WTC11 (cell line): ENCODE data around the gene TMPRSS3. TPM values are rescaled to one million over a fixed set of nuclear protein-coding genes. Genes with fewer than 3 reads are reported as not detected.

Source experiments
- ATAC-seq: fragments of 200-7000 bp; cut with Tn5 transposase; 2 replicates; pipeline ENCODE4 v1.10.0; 2021; ENCODE audit warnings: mild to moderate bottlenecking, moderate library complexity
- CTCF ChIA-PET: fragments of 300-600 bp; sonication (Branson Sonifier 250); formaldehyde crosslinking; loops from one replicate; lab custom pipeline; 2021; ENCODE audit warnings: antibody characterized with exemption; lab: Charles Lee
- POLR2A ChIA-PET: fragments of 350-600 bp; sonication (Branson Sonifier 250); formaldehyde crosslinking; loops from one replicate; lab custom pipeline; 2021; ENCODE audit warnings: antibody characterized with exemption; lab: Charles Lee
- DNase-seq: peaks from one replicate; pipeline ENCODE4 v3.0.0; 2021; ENCODE audit warnings: low spot score
- H3K27ac Mint-ChIP-seq: 2 replicates; pipeline ENCODE4 v1.8.0; 2021; ENCODE audit warnings: mixed read lengths
- H3K27me3 Mint-ChIP-seq: 2 replicates; pipeline ENCODE4 v1.8.0; 2021; ENCODE audit warnings: low read depth, mild to moderate bottlenecking, moderate library complexity, mixed read lengths
- H3K36me3 Mint-ChIP-seq: 2 replicates; pipeline ENCODE4 v1.8.0; 2021; ENCODE audit warnings: mixed read lengths
- H3K4me1 Mint-ChIP-seq: 2 replicates; pipeline ENCODE4 v1.8.0; 2022; ENCODE audit warnings: mixed read lengths
- H3K4me3 Mint-ChIP-seq: 2 replicates; pipeline ENCODE4 v1.8.0; 2021; ENCODE audit warnings: mild to moderate bottlenecking, moderate library complexity, mixed read lengths
- H3K9me3 Mint-ChIP-seq: 2 replicates; pipeline ENCODE4 v1.8.0; 2021; ENCODE audit warnings: mixed read lengths
- ESRRA ChIP-seq: sonication (generic); formaldehyde crosslinking; IDR thresholded peaks from 2 replicates; pipeline ENCODE4 v1.8.1; 2022; ENCODE audit warnings: mild to moderate bottlenecking, missing genetic modification reagents, borderline replicate concordance
- FOXK1 ChIP-seq: sonication (generic); formaldehyde crosslinking; IDR thresholded peaks from 2 replicates; pipeline ENCODE4 v1.8.0; 2022; ENCODE audit warnings: mild to moderate bottlenecking, moderate library complexity, missing genetic modification reagents
- GABPB1 ChIP-seq: sonication (generic); formaldehyde crosslinking; IDR thresholded peaks from 2 replicates; pipeline ENCODE4 v1.8.1; 2023; ENCODE audit warnings: mild to moderate bottlenecking, missing genetic modification reagents
- JAZF1 ChIP-seq: fragments of 250-450 bp; sonication (Bioruptor Pico); IDR thresholded peaks from 2 replicates; pipeline ENCODE4 v1.9.0; 2021; ENCODE audit warnings: moderate library complexity, mild to moderate bottlenecking, inconsistent platforms
- MXD4 ChIP-seq: fragments of 250-450 bp; sonication (Bioruptor Pico); IDR thresholded peaks from 2 replicates; pipeline ENCODE4 v1.8.0; 2021; ENCODE audit warnings: mild to moderate bottlenecking, moderate library complexity, borderline replicate concordance
- MYBL2 ChIP-seq: sonication (generic); formaldehyde crosslinking; IDR thresholded peaks from 2 replicates; pipeline ENCODE4 v1.8.1; 2023; ENCODE audit warnings: mild to moderate bottlenecking, moderate library complexity, missing genetic modification reagents
- NFE2L1 ChIP-seq: sonication (generic); formaldehyde crosslinking; IDR thresholded peaks from 2 replicates; pipeline ENCODE4 v1.8.1; 2023; ENCODE audit warnings: missing genetic modification reagents
- PRRX2 ChIP-seq: fragments of 250-450 bp; sonication (Bioruptor Pico); IDR thresholded peaks from 2 replicates; pipeline ENCODE4 v1.8.0; 2021; ENCODE audit warnings: mild to moderate bottlenecking
- SMAD3 ChIP-seq: sonication (generic); formaldehyde crosslinking; IDR thresholded peaks from 2 replicates; pipeline ENCODE4 v1.8.0; 2022; ENCODE audit warnings: missing genetic modification reagents, mild to moderate bottlenecking, borderline replicate concordance
- SMAD4 ChIP-seq: sonication (generic); formaldehyde crosslinking; IDR thresholded peaks from 2 replicates; pipeline ENCODE4 v1.8.0; 2022; ENCODE audit warnings: mild to moderate bottlenecking, missing genetic modification reagents
- SOX15 ChIP-seq: fragments of 250-450 bp; sonication (Bioruptor Pico); IDR thresholded peaks from 2 replicates; pipeline ENCODE4 v1.9.0; 2021; ENCODE audit warnings: mild to moderate bottlenecking
- TEAD1 ChIP-seq: sonication (generic); formaldehyde crosslinking; IDR thresholded peaks from 2 replicates; pipeline ENCODE4 v1.8.0; 2022; ENCODE audit warnings: mild to moderate bottlenecking, missing genetic modification reagents
- TEAD4 ChIP-seq: sonication (generic); formaldehyde crosslinking; IDR thresholded peaks from 2 replicates; pipeline ENCODE4 v1.8.0; 2022; ENCODE audit warnings: mild to moderate bottlenecking, missing genetic modification reagents
- ZNF138 ChIP-seq: sonication (generic); formaldehyde crosslinking; conservative IDR thresholded peaks from 2 replicates; pipeline ENCODE4 v1.8.1; 2022; ENCODE audit warnings: mild to moderate bottlenecking, moderate library complexity, missing genetic modification reagents
- ZNF219 ChIP-seq: sonication (generic); formaldehyde crosslinking; IDR thresholded peaks from 2 replicates; pipeline ENCODE4 v1.8.0; 2023; ENCODE audit warnings: missing genetic modification reagents, mild to moderate bottlenecking, borderline replicate concordance
- ZNF232 ChIP-seq: sonication (generic); formaldehyde crosslinking; IDR thresholded peaks from 2 replicates; pipeline ENCODE4 v1.8.0; 2022; ENCODE audit warnings: mild to moderate bottlenecking, missing genetic modification reagents
- total RNA-seq: library from RNA; stranded (reverse); gene quantifications from 3 replicates; pipeline ENCODE4 v1.2.3, GENCODE V29; 2021
- TF ChIP-seq, protein P1 (sequence below): sonication (generic); formaldehyde crosslinking; IDR thresholded peaks from 2 replicates; pipeline ENCODE4 v1.8.0; 2022; ENCODE audit warnings: mild to moderate bottlenecking, missing genetic modification reagents
- TF ChIP-seq, protein P2 (sequence below): sonication (generic); formaldehyde crosslinking; IDR thresholded peaks from 2 replicates; pipeline ENCODE4 v1.8.1; 2023; ENCODE audit warnings: mild to moderate bottlenecking, missing genetic modification reagents, moderate library complexity
- TF ChIP-seq, protein P3 (sequence below): sonication (generic); formaldehyde crosslinking; IDR thresholded peaks from 2 replicates; pipeline ENCODE4 v1.8.0; 2022; ENCODE audit warnings: mild to moderate bottlenecking, missing genetic modification reagents
- TF ChIP-seq, protein P4 (sequence below): fragments of 200-600 bp; IDR thresholded peaks from 2 replicates; pipeline ENCODE4 v1.8.0; 2022; ENCODE audit warnings: antibody characterized with exemption
- TF ChIP-seq, protein P5 (sequence below): sonication (generic); formaldehyde crosslinking; IDR thresholded peaks from 2 replicates; pipeline ENCODE4 v1.8.1; 2022; ENCODE audit warnings: mild to moderate bottlenecking, moderate library complexity, missing genetic modification reagents
- TF ChIP-seq, protein P6 (sequence below): sonication (generic); formaldehyde crosslinking; IDR thresholded peaks from 2 replicates; pipeline ENCODE4 v1.8.0; 2023; ENCODE audit warnings: missing genetic modification reagents
- TF ChIP-seq, protein P7 (sequence below): fragments of 250-450 bp; sonication (Bioruptor Pico); IDR thresholded peaks from 2 replicates; pipeline ENCODE4 v1.9.0; 2021; ENCODE audit warnings: mild to moderate bottlenecking
- TF ChIP-seq, protein P8 (sequence below): sonication (generic); formaldehyde crosslinking; IDR thresholded peaks from 2 replicates; pipeline ENCODE4 v1.8.0; 2023; ENCODE audit warnings: missing genetic modification reagents, mild to moderate bottlenecking, borderline replicate concordance

The TMPRSS3 gene
- total RNA-seq, 1 experiment from 2014 or later, result 0.39 TPM

DNA sequence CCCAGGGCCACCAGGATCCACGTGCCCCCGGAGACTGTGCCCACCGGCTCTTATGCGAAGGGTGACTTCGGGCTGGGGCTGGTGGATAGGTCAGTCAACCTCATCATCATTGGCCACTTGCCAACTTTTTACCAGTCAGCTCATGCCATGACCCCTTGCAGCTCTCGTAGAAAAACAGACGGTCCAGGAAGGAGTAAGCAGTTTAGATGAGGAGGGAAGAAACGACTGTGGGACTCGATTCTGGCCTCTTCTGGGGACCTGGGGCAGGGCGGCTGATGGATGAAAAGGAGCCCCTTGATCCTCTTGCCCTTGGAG lies 48.9 kb upstream of the TMPRSS3 start:
- CTCF ChIA-PET, result interaction anchor here (0.6 to 3.0 kb wide), 2 partner anchors 63 to 84 kb away, joined by 3 to 9 read pairs; no protein-coding TSS in a partner anchor
- H3K27me3 Mint-ChIP-seq, result no peaks in the 10 kb centered on the region; the same call in 1 of the 2 replicates
- no peak overlapping the region for H3K4me3 Mint-ChIP-seq

DNA sequence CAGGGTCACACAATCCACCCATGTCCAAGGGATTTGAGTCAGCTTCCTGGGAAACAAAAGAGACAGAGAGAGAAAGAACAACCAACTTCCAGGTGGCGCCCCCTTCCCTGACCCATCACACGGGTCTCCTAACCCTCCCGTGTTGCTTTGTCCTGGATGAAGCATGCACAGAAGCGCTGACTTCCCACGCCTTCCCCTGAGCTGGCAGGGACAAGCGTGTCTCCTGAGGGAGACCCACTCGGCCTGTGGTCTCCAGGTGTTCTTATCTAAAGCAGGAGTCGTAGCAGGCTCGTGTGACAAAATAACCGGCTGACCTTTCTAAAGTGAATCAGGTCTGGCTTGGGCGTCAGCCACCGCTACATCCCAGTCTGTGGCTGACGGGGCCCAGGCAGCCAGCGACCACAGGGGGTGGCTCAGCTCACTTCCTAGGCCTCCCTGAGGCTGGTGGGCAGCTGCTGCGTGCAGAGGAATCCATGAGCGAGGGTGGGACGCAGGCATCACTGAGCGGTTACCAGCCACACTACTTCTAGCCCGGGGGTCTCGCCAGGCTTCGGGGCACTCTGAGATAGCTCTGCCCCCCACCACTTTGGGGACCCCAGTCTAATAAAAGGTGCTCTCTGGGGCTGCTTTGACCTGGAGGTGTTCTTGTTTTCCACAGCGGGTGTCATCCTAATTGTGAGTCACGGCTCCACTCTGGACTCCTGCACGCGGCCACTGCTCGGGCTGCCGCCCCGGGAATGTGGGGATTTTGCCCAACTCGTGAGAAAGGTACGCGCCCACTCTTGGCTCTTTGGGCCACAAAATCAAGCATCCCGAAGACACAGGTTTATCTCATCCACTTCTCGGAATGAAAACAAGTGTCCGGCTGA lies 48.3 kb upstream of the TMPRSS3 start:
- Mint-ChIP-seq H3K4me3 (no peak overlapping the region), H3K27ac (no peak overlapping the region), H3K27me3 (no peaks in the 10 kb centered on the region; the same call in 1 of the 2 replicates), H3K9me3 (no peaks in the 10 kb centered on the region), H3K36me3 (no peaks in the 10 kb centered on the region), H3K4me1 (no peaks in the 10 kb centered on the region)
- ATAC-seq (no peak), DNase-seq (no peak)
- CTCF ChIA-PET, result interaction anchor here (0.6 to 3.0 kb wide), 3 partner anchors 63 to 104 kb away, joined by 3 to 9 read pairs (median 8); no protein-coding TSS in a partner anchor
- POLR2A ChIA-PET, result no interaction called here
- no peak for TF ChIP-seq JAZF1 (CRISPR knock-in tag)
- TF ChIP-seq, protein P1, sequence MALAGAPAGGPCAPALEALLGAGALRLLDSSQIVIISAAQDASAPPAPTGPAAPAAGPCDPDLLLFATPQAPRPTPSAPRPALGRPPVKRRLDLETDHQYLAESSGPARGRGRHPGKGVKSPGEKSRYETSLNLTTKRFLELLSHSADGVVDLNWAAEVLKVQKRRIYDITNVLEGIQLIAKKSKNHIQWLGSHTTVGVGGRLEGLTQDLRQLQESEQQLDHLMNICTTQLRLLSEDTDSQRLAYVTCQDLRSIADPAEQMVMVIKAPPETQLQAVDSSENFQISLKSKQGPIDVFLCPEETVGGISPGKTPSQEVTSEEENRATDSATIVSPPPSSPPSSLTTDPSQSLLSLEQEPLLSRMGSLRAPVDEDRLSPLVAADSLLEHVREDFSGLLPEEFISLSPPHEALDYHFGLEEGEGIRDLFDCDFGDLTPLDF (CRISPR knock-in tag), result no peak
- no peak for TF ChIP-seq SMAD4 (CRISPR knock-in tag)
- TF ChIP-seq, protein P2, sequence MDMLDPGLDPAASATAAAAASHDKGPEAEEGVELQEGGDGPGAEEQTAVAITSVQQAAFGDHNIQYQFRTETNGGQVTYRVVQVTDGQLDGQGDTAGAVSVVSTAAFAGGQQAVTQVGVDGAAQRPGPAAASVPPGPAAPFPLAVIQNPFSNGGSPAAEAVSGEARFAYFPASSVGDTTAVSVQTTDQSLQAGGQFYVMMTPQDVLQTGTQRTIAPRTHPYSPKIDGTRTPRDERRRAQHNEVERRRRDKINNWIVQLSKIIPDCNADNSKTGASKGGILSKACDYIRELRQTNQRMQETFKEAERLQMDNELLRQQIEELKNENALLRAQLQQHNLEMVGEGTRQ (CRISPR knock-in tag), result no peak
- TF ChIP-seq NFE2L1 (CRISPR knock-in tag), result no peak
- no peak for TF ChIP-seq ZNF232
- TF ChIP-seq PRRX2, result no peak
- TF ChIP-seq ESRRA (CRISPR knock-in tag), result no peak
- TF ChIP-seq, protein P3, sequence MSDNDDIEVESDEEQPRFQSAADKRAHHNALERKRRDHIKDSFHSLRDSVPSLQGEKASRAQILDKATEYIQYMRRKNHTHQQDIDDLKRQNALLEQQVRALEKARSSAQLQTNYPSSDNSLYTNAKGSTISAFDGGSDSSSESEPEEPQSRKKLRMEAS (CRISPR knock-in tag), result no peak
- TF ChIP-seq, protein P4, sequence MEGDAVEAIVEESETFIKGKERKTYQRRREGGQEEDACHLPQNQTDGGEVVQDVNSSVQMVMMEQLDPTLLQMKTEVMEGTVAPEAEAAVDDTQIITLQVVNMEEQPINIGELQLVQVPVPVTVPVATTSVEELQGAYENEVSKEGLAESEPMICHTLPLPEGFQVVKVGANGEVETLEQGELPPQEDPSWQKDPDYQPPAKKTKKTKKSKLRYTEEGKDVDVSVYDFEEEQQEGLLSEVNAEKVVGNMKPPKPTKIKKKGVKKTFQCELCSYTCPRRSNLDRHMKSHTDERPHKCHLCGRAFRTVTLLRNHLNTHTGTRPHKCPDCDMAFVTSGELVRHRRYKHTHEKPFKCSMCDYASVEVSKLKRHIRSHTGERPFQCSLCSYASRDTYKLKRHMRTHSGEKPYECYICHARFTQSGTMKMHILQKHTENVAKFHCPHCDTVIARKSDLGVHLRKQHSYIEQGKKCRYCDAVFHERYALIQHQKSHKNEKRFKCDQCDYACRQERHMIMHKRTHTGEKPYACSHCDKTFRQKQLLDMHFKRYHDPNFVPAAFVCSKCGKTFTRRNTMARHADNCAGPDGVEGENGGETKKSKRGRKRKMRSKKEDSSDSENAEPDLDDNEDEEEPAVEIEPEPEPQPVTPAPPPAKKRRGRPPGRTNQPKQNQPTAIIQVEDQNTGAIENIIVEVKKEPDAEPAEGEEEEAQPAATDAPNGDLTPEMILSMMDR, result no peak
- TF ChIP-seq SMAD3 (CRISPR knock-in tag), result no peak
- no peak for TF ChIP-seq SOX15 (CRISPR knock-in tag)

More for the DNA sequence above, 48.9 kb upstream of the TMPRSS3 start:
- H3K36me3 Mint-ChIP-seq, result no peaks in the 10 kb centered on the region
- H3K27ac Mint-ChIP-seq, result no peak overlapping the region
- POLR2A ChIA-PET, result no interaction called here
- DNase-seq, result no peak
- no peak for ATAC-seq
- TF ChIP-seq, protein P5, sequence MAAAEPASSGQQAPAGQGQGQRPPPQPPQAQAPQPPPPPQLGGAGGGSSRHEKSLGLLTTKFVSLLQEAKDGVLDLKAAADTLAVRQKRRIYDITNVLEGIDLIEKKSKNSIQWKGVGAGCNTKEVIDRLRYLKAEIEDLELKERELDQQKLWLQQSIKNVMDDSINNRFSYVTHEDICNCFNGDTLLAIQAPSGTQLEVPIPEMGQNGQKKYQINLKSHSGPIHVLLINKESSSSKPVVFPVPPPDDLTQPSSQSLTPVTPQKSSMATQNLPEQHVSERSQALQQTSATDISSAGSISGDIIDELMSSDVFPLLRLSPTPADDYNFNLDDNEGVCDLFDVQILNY (CRISPR knock-in tag), result no peak
- TF ChIP-seq MYBL2 (CRISPR knock-in tag) (no peak), SMAD3 (CRISPR knock-in tag) (no peak), TEAD1 (CRISPR knock-in tag) (no peak), ZNF138 (CRISPR knock-in tag) (no peak), TEAD4 (CRISPR knock-in tag) (no peak), ESRRA (CRISPR knock-in tag) (no peak), FOXK1 (no peak), ZNF232 (no peak), MXD4 (CRISPR knock-in tag) (no peak), GABPB1 (CRISPR knock-in tag) (no peak), ZNF219 (no peak)
- TF ChIP-seq, protein P6, sequence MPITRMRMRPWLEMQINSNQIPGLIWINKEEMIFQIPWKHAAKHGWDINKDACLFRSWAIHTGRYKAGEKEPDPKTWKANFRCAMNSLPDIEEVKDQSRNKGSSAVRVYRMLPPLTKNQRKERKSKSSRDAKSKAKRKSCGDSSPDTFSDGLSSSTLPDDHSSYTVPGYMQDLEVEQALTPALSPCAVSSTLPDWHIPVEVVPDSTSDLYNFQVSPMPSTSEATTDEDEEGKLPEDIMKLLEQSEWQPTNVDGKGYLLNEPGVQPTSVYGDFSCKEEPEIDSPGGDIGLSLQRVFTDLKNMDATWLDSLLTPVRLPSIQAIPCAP (CRISPR knock-in tag), result no peak
- TF ChIP-seq, protein P7, sequence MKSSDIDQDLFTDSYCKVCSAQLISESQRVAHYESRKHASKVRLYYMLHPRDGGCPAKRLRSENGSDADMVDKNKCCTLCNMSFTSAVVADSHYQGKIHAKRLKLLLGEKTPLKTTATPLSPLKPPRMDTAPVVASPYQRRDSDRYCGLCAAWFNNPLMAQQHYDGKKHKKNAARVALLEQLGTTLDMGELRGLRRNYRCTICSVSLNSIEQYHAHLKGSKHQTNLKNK (CRISPR knock-in tag), result no peak
- TF ChIP-seq, protein P8, sequence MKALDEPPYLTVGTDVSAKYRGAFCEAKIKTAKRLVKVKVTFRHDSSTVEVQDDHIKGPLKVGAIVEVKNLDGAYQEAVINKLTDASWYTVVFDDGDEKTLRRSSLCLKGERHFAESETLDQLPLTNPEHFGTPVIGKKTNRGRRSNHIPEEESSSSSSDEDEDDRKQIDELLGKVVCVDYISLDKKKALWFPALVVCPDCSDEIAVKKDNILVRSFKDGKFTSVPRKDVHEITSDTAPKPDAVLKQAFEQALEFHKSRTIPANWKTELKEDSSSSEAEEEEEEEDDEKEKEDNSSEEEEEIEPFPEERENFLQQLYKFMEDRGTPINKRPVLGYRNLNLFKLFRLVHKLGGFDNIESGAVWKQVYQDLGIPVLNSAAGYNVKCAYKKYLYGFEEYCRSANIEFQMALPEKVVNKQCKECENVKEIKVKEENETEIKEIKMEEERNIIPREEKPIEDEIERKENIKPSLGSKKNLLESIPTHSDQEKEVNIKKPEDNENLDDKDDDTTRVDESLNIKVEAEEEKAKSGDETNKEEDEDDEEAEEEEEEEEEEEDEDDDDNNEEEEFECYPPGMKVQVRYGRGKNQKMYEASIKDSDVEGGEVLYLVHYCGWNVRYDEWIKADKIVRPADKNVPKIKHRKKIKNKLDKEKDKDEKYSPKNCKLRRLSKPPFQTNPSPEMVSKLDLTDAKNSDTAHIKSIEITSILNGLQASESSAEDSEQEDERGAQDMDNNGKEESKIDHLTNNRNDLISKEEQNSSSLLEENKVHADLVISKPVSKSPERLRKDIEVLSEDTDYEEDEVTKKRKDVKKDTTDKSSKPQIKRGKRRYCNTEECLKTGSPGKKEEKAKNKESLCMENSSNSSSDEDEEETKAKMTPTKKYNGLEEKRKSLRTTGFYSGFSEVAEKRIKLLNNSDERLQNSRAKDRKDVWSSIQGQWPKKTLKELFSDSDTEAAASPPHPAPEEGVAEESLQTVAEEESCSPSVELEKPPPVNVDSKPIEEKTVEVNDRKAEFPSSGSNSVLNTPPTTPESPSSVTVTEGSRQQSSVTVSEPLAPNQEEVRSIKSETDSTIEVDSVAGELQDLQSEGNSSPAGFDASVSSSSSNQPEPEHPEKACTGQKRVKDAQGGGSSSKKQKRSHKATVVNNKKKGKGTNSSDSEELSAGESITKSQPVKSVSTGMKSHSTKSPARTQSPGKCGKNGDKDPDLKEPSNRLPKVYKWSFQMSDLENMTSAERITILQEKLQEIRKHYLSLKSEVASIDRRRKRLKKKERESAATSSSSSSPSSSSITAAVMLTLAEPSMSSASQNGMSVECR, result no peak
- TF ChIP-seq, all 79 proteins: peak for 0
- H3K4me1 Mint-ChIP-seq, result peaks cover under 1% of the 10 kb centered on the region
- no peaks in the 10 kb centered on the region for H3K9me3 Mint-ChIP-seq
